ENCODE results near the gene SLC13A5. TPM values are rescaled to one million over a fixed set of nuclear protein-coding genes. Genes with fewer than 3 reads are reported as not detected.

The SLC13A5 gene
- total RNA-seq: 100 to 1,000 TPM in 1 of 2 donors, 10 to 100 TPM in 1; 88.4 to 399 TPM
- 100 to 1,000 TPM; 159 to 329 TPM for polyA plus RNA-seq

- peak within 1 kb of the TSS; percentile 76 to 98 (median 89) for H3K4me3 ChIP-seq (ENCODE audit: low read depth in 1 of 3, low read length in 3 of 3)
- H3K36me3 ChIP-seq (ENCODE audit: control insufficient read depth in 4 of 4, insufficient read depth in 3 of 4, low read depth in 1 of 4, low read length in 3 of 4): no peaks in the 10 kb centered on the region
- H3K4me1 ChIP-seq (ENCODE audit: control insufficient read depth in 4 of 4, insufficient read depth in 4 of 4, low read length in 3 of 4): peaks cover 0 to 24% (median 10%) of the 10 kb centered on the region in 4 donors
- H3K27me3 ChIP-seq (ENCODE audit: control insufficient read depth in 4 of 4, insufficient read depth in 4 of 4, low read length in 3 of 4): no peaks in the 10 kb centered on the region
- peak within 1 kb of the TSS; percentile 94 to 98 for H3K9ac ChIP-seq (ENCODE audit: low read depth in 1 of 2, low read length in 2 of 2)
- TF ChIP-seq NR2F2 (IDR thresholded peaks at IDR 0.05): no peak
- TF ChIP-seq, protein P1, sequence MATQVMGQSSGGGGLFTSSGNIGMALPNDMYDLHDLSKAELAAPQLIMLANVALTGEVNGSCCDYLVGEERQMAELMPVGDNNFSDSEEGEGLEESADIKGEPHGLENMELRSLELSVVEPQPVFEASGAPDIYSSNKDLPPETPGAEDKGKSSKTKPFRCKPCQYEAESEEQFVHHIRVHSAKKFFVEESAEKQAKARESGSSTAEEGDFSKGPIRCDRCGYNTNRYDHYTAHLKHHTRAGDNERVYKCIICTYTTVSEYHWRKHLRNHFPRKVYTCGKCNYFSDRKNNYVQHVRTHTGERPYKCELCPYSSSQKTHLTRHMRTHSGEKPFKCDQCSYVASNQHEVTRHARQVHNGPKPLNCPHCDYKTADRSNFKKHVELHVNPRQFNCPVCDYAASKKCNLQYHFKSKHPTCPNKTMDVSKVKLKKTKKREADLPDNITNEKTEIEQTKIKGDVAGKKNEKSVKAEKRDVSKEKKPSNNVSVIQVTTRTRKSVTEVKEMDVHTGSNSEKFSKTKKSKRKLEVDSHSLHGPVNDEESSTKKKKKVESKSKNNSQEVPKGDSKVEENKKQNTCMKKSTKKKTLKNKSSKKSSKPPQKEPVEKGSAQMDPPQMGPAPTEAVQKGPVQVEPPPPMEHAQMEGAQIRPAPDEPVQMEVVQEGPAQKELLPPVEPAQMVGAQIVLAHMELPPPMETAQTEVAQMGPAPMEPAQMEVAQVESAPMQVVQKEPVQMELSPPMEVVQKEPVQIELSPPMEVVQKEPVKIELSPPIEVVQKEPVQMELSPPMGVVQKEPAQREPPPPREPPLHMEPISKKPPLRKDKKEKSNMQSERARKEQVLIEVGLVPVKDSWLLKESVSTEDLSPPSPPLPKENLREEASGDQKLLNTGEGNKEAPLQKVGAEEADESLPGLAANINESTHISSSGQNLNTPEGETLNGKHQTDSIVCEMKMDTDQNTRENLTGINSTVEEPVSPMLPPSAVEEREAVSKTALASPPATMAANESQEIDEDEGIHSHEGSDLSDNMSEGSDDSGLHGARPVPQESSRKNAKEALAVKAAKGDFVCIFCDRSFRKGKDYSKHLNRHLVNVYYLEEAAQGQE (IDR thresholded peaks at IDR 0.05): peak; percentile 96
- TF ChIP-seq, protein P2, sequence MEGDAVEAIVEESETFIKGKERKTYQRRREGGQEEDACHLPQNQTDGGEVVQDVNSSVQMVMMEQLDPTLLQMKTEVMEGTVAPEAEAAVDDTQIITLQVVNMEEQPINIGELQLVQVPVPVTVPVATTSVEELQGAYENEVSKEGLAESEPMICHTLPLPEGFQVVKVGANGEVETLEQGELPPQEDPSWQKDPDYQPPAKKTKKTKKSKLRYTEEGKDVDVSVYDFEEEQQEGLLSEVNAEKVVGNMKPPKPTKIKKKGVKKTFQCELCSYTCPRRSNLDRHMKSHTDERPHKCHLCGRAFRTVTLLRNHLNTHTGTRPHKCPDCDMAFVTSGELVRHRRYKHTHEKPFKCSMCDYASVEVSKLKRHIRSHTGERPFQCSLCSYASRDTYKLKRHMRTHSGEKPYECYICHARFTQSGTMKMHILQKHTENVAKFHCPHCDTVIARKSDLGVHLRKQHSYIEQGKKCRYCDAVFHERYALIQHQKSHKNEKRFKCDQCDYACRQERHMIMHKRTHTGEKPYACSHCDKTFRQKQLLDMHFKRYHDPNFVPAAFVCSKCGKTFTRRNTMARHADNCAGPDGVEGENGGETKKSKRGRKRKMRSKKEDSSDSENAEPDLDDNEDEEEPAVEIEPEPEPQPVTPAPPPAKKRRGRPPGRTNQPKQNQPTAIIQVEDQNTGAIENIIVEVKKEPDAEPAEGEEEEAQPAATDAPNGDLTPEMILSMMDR (IDR thresholded peaks at IDR 0.05; ENCODE audit: low read depth, low read length, missing input control): peak; percentile 70
- TF ChIP-seq JUND (IDR thresholded peaks at IDR 0.05): no peak
- TF ChIP-seq HNF4G (IDR thresholded peaks at IDR 0.05): peak; percentile 2
- TF ChIP-seq RXRA (IDR thresholded peaks at IDR 0.05): peak in 1 of 2 donors; percentile 46
- TF ChIP-seq SP1 (IDR thresholded peaks at IDR 0.05): peak; percentile 72
- TF ChIP-seq FOXA2 (IDR thresholded peaks at IDR 0.05): no peak
- peak; percentile 46 to 68 for TF ChIP-seq HNF4A (conservative IDR thresholded peaks at IDR 0.05)
- no peak for TF ChIP-seq GABPA (IDR thresholded peaks at IDR 0.05 in 1 of 2, conservative IDR thresholded peaks at IDR 0.05 in 1 of 2)
- TF ChIP-seq YY1 (IDR thresholded peaks at IDR 0.05): peak; percentile 48
- TF ChIP-seq TAF1 (conservative IDR thresholded peaks at IDR 0.05): peak; percentile 94
- TF ChIP-seq RAD21 (IDR thresholded peaks at IDR 0.05): peak; percentile 72 to 80
- H3K9me3 ChIP-seq (ENCODE audit: control insufficient read depth in 4 of 4, low read length in 3 of 4): peaks cover 0 to 3% (median 0%) of the 10 kb centered on the region in 4 donors
- H3K27ac ChIP-seq (ENCODE audit: low read depth in 1 of 2, low read length in 2 of 2): peak within 1 kb of the TSS; percentile 95 to 97
- 3% methylated on average over 71 of the region's 71 CpGs for WGBS
- peak; percentile 75 for DNase-seq (ENCODE audit: low spot score)
These were observed at the start of gene SLC13A5 for GRCh38 chr17:6713130-6713917. SLC13A5 (minus strand) TSS chr17:6713369; CDS start chr17:6713333, 36 bp downstream.

- H3K36me3 ChIP-seq (ENCODE audit: control insufficient read depth in 4 of 4, insufficient read depth in 3 of 4, low read depth in 1 of 4, low read length in 3 of 4): peaks cover 14 to 74% (median 70%) of the 10 kb centered on the region in 4 donors
- peaks cover 3 to 11% (median 5%) of the 10 kb centered on the region in 4 donors for H3K4me1 ChIP-seq (ENCODE audit: control insufficient read depth in 4 of 4, insufficient read depth in 4 of 4, low read length in 3 of 4)
- WGBS: 94% methylated on average over 8 of the region's 8 CpGs
- H3K9me3 ChIP-seq (ENCODE audit: control insufficient read depth in 4 of 4, low read length in 3 of 4): no peaks in the 10 kb centered on the region
- no peak overlapping the region for H3K9ac ChIP-seq (ENCODE audit: low read depth in 1 of 2, low read length in 2 of 2)
- no peaks in the 10 kb centered on the region for H3K27me3 ChIP-seq (ENCODE audit: control insufficient read depth in 4 of 4, insufficient read depth in 4 of 4, low read length in 3 of 4)
- TF ChIP-seq FOXA1 (IDR thresholded peaks at IDR 0.05): no peak
- no peak for TF ChIP-seq FOXA2 (IDR thresholded peaks at IDR 0.05)
- TF ChIP-seq JUND (IDR thresholded peaks at IDR 0.05): no peak
- TF ChIP-seq YY1 (IDR thresholded peaks at IDR 0.05): no peak
- TF ChIP-seq GABPA (IDR thresholded peaks at IDR 0.05 in 1 of 2, conservative IDR thresholded peaks at IDR 0.05 in 1 of 2): no peak
- TF ChIP-seq HNF4A (conservative IDR thresholded peaks at IDR 0.05): no peak
- TF ChIP-seq, protein P2 (IDR thresholded peaks at IDR 0.05; ENCODE audit: low read depth, low read length, missing input control): no peak
- no peak for TF ChIP-seq NR2F2 (IDR thresholded peaks at IDR 0.05)
- no peak for TF ChIP-seq SP1 (IDR thresholded peaks at IDR 0.05)
- no peak for TF ChIP-seq EGR1 (IDR thresholded peaks at IDR 0.05; ENCODE audit: low read depth in 2 of 2)
- TF ChIP-seq HNF4G (IDR thresholded peaks at IDR 0.05): no peak
- DNase-seq (ENCODE audit: low spot score): no peak
- no peak overlapping the region for H3K4me3 ChIP-seq (ENCODE audit: low read depth in 1 of 3, low read length in 3 of 3)
- H3K27ac ChIP-seq (ENCODE audit: low read depth in 1 of 2, low read length in 2 of 2): no peak overlapping the region
These were observed 48.6 kb upstream of the SLC13A5 start for GRCh38 chr17:6761779-6762178.

All from liver (tissue), 9 donors.